Fibroblast of skin of back (primary cell): ENCODE measurements around the gene NRDE2.
"Not testable (repeated sequence)": the region's sequence is repeated elsewhere in the genome, so short reads cannot be mapped to it uniquely, and the experiment has no call there.

Source experiments
- DNase-seq: peaks from one replicate; pipeline ENCODE4 v3.0.0-alpha.2; 2013

NRDE2 gene

DNA sequence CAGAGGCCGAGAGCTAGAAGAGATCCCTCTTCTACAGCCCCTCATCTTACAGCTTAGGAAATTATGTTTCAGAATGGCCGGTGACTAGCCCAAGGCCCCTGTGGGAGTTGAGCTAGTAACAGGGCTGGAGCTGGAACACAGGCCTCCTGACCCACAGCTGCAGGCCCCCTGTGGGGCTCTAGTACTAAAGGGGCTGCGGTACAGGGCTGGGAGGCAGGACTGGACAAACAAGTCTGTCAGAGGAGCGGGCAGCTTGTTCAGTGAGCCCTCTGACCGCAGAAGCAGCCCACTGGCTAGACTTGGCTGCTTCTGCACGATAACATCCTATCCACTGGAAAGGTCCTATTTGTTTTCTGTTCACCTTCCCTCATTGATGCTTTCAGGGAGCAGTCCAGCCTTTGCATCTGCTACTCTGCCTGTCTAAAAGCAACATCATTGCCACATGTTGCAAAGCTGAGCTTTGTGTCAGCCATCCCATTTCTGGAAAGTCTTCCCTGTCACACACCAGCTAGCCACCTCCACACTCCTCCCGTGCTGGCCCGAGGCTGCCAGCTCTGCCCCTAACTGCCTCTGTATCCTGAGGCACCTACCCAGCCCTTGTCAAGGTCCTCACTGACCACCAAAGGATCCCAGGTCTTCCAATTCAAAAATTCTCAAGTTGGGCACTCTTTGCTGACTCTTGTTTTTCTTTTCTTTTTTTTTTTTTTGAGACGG, 65.1 kb downstream of the NRDE2 start:
- no peak for DNase-seq

- no peak for DNase-seq
Observed at GRCh38 chr14:90263748-90264449, 67.8 kb downstream of the NRDE2 start.

GRCh38 chr14:90256354-90257131, 75.2 kb downstream of the NRDE2 start, which contains the start of gene PSMC1:
Gene PSMC1 (plus strand): TSS chr14:90256553. CDS start chr14:90256598, 45 bp downstream.
- DNase-seq = peak; percentile 96

GRCh38 chr14:90255871-90256270, 75.9 kb downstream of the NRDE2 start:
- no peak for DNase-seq

- no peak for DNase-seq
Observed at GRCh38 chr14:90253826-90254225, 77.9 kb downstream of the NRDE2 start.

DNA sequence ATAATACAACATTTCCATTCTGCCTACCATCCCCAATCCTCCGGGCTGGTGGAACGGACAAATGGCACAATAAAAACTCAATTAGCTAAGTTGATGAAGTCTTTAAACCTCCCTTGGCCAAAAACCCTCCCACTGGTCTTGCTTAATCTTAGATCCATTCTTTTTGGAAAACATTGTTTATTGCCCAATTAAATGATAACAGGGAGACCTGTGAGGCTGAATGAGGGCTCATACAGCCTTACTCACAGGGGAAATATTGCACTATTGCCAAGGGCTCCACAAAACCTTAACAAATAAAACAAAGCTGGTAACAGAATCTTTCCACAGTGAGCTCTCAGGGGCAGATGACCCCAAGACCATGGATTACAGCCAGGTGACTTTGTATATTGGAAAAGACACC, 83.1 kb downstream of the NRDE2 start:
- DNase-seq = no peak

DNA sequence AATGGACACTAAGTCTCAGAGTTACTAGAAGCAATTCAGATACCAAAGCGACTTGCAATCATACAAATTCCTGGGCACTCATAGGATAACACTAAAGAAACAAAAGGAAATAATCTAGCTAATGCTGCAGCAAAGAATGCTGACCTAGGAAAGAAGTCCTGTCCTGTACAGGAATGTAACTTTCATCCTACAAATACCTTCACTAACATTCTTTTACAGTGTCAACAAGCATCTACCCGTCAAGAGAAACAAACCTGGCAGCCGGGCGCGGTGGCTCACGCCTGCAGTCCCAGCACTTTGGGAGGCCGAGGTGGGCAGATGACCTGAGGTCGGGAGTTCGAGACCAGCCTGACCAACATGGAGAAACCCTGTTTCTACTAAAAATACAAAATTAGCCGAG, 84.3 kb downstream of the NRDE2 start:
- not testable (repeated sequence) for DNase-seq

GRCh38 chr14:90246936-90247335, 84.8 kb downstream of the NRDE2 start:
- no peak for DNase-seq

DNA sequence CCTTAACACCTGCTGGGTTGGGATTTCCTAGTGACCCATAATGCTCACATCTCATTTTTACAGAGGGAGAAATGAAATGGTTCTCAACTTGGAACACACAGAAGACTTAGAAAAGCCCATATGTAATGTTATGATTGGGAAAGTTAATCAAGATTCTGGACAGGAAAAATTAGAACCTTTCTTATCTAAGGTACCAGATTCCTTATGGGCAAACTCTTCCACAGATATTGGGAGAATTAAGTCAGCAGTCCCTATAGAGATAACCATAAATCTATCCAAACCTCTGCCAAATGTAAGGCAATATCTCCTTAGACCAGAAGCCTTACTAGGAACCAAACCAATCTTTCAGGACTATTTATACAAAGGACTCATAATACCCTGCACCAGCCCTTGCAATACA, 89.3 kb downstream of the NRDE2 start:
- no peak for DNase-seq

GRCh38 chr14:90239139-90239538, 92.6 kb downstream of the NRDE2 start:
- DNase-seq = peak; percentile 7

DNA sequence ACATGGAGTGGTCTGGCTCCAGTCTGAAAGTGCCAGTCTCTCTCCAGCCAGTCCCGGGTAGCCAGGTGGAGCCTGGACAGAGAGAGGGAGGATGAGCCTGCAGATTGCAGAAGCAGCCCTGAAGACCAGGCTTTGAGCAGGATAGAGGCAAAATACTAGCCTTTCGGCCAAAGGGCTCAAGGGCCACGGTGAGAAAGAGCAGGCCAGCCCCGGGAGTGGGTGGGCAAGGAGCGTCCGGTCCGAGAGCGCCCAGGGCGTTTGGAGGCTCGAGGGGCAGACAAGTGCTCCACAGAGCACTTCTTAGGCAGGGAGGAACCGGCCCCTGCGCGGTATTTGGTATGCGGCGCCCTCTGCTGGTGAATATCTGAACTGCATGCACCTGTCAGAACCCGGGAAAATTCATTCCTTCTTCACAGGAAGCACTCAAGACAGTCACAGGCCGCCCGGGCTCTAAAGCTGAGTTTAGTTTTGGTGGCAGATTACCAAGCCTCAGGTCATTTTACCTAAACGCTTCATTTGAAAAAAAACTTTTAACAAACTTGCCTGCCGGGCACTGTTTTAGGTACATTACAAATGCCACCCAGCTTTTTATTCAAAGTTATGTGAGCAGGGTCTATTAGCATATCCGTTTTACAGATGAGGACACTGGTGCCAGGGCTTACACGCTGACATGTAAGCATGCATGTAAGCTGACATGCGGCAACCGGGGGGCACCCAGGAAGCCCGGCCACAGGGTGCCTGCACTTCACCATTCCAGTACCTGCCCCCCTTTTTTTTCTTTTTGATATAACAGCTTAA, 96.4 kb downstream of the NRDE2 start:
- peak; percentile 45 for DNase-seq

- not testable (repeated sequence) for DNase-seq
Observed at GRCh38 chr14:90229942-90230341, 101.8 kb downstream of the NRDE2 start.

DNA sequence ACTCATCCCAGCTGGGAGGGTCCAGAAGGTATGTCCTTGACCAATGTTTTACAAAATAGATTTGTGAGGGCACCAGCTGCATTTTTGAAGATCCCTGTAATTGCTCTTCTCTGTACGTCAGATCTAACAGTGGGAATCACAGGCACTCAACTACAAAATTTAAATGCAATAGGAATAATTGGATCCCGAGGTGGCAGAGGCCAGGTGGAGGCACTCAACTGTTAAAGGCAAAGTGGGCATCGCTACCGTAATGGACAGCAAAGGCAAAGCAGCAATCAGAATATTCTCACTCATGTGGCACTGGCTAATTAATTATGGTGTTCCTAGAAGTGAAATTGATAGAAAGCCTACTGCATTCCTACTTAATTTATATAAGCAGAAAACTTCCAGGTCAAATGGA, 103.3 kb downstream of the NRDE2 start:
- DNase-seq = no peak
